SK-N-SH treated with all-trans-retinoic acid at 6 μM for 48 hours (cell line): ENCODE results near the gene KRT78.

Experiments used
- ARNTL ChIP-seq: fragments of 450-650 bp; formaldehyde crosslinking; IDR thresholded peaks from 2 replicates; pipeline ENCODE4 v1.5.0; 2020; ENCODE audit warnings: low read depth, mild to moderate bottlenecking, moderate library complexity, borderline replicate concordance
- ESRRG ChIP-seq: fragments of 250-450 bp; sonication (Bioruptor Pico); IDR thresholded peaks from 2 replicates; pipeline ENCODE4 v1.6.1; 2021; ENCODE audit warnings: mild to moderate bottlenecking
- ISL1 ChIP-seq: fragments of 250-450 bp; sonication (Bioruptor Pico); IDR thresholded peaks from 2 replicates; pipeline ENCODE4 v2.1.2; 2022; ENCODE audit warnings: mild to moderate bottlenecking, moderate library complexity
- RARB ChIP-seq: fragments of 250-450 bp; sonication (Bioruptor Pico); IDR thresholded peaks from 2 replicates; pipeline ENCODE4 v1.8.0; 2021; ENCODE audit warnings: mild to moderate bottlenecking, moderate library complexity
- ZC3H10 ChIP-seq: fragments of 250-450 bp; sonication (Bioruptor Pico); IDR thresholded peaks from 2 replicates; pipeline ENCODE4 v1.5.1; 2021; ENCODE audit warnings: mild to moderate bottlenecking, moderate library complexity
- TF ChIP-seq, protein P1 (sequence below): fragments of 250-450 bp; sonication (Bioruptor Pico); IDR thresholded peaks from 2 replicates; pipeline ENCODE4 v1.5.0; 2020; ENCODE audit warnings: mild to moderate bottlenecking, moderate library complexity
- TF ChIP-seq, protein P2 (sequence below): fragments of 250-450 bp; sonication (Bioruptor Pico); IDR thresholded peaks from 2 replicates; pipeline ENCODE4 v1.5.1; 2020; ENCODE audit warnings: low read depth, mild to moderate bottlenecking, moderate library complexity
- TF ChIP-seq, protein P3 (sequence below): fragments of 250-450 bp; sonication (Bioruptor Pico); IDR thresholded peaks from 2 replicates; pipeline ENCODE4 v1.8.0; 2021; ENCODE audit warnings: low read depth, mild to moderate bottlenecking, moderate library complexity, borderline replicate concordance

DNA sequence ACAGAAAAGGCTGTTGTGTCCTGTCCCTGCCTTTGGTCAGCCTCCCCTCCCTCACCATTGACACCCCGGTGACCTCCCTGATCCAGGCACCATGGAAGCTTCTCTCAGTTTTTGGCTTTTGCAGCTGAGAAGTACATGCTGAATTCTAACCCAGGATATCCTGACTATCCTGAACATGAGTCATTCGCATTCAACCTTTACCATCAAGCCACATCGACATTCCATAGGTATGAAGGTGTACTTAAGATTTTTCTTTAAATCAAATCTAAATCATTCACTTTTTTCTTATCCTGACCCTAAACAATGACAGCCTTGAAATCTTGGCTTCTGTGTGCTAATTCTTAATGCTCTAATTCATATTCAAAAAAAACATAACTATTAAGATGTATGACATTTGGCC is 8.7 kb upstream of the KRT78 start:
- TF ChIP-seq ARNTL (CRISPR knock-in tag): no peak
- TF ChIP-seq, protein P1, sequence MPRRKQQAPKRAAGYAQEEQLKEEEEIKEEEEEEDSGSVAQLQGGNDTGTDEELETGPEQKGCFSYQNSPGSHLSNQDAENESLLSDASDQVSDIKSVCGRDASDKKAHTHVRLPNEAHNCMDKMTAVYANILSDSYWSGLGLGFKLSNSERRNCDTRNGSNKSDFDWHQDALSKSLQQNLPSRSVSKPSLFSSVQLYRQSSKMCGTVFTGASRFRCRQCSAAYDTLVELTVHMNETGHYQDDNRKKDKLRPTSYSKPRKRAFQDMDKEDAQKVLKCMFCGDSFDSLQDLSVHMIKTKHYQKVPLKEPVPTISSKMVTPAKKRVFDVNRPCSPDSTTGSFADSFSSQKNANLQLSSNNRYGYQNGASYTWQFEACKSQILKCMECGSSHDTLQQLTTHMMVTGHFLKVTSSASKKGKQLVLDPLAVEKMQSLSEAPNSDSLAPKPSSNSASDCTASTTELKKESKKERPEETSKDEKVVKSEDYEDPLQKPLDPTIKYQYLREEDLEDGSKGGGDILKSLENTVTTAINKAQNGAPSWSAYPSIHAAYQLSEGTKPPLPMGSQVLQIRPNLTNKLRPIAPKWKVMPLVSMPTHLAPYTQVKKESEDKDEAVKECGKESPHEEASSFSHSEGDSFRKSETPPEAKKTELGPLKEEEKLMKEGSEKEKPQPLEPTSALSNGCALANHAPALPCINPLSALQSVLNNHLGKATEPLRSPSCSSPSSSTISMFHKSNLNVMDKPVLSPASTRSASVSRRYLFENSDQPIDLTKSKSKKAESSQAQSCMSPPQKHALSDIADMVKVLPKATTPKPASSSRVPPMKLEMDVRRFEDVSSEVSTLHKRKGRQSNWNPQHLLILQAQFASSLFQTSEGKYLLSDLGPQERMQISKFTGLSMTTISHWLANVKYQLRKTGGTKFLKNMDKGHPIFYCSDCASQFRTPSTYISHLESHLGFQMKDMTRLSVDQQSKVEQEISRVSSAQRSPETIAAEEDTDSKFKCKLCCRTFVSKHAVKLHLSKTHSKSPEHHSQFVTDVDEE (CRISPR knock-in tag): no peak
- no peak for TF ChIP-seq RARB (CRISPR knock-in tag)
- TF ChIP-seq ZC3H10: no peak
- TF ChIP-seq ISL1: no peak
- TF ChIP-seq, protein P2, sequence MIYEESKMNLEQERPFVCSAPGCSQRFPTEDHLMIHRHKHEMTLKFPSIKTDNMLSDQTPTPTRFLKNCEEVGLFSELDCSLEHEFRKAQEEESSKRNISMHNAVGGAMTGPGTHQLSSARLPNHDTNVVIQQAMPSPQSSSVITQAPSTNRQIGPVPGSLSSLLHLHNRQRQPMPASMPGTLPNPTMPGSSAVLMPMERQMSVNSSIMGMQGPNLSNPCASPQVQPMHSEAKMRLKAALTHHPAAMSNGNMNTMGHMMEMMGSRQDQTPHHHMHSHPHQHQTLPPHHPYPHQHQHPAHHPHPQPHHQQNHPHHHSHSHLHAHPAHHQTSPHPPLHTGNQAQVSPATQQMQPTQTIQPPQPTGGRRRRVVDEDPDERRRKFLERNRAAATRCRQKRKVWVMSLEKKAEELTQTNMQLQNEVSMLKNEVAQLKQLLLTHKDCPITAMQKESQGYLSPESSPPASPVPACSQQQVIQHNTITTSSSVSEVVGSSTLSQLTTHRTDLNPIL (CRISPR knock-in tag): no peak
- no peak for TF ChIP-seq ESRRG
- TF ChIP-seq, protein P3, sequence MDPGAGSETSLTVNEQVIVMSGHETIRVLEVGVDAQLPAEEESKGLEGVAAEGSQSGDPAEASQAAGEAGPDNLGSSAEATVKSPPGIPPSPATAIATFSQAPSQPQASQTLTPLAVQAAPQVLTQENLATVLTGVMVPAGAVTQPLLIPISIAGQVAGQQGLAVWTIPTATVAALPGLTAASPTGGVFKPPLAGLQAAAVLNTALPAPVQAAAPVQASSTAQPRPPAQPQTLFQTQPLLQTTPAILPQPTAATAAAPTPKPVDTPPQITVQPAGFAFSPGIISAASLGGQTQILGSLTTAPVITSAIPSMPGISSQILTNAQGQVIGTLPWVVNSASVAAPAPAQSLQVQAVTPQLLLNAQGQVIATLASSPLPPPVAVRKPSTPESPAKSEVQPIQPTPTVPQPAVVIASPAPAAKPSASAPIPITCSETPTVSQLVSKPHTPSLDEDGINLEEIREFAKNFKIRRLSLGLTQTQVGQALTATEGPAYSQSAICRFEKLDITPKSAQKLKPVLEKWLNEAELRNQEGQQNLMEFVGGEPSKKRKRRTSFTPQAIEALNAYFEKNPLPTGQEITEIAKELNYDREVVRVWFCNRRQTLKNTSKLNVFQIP (CRISPR knock-in tag): no peak
